Chondrocyte (in vitro differentiated cells): ENCODE data around the gene TMEM212. TPM values are rescaled to one million over a fixed set of nuclear protein-coding genes. Genes with fewer than 3 reads are reported as not detected.

Experiments used
- DNase-seq: peaks from one replicate; pipeline ENCODE4 v3.0.0; 2021; ENCODE audit warnings: mixed read lengths, low spot score
- H3K27ac Mint-ChIP-seq: one replicate; pipeline ENCODE4 v1.8.0; 2021; ENCODE audit warnings: mild to moderate bottlenecking, moderate library complexity, mixed read lengths; ENCODE audit not compliant: unreplicated experiment
- H3K27me3 Mint-ChIP-seq: 2 replicates; pipeline ENCODE4 v1.8.0; 2021; ENCODE audit warnings: low read depth, mixed read lengths
- H3K36me3 Mint-ChIP-seq: 2 replicates; pipeline ENCODE4 v1.8.0; 2021; ENCODE audit warnings: low read depth, mixed read lengths
- H3K4me1 Mint-ChIP-seq: 2 replicates; pipeline ENCODE4 v1.8.0; 2021; ENCODE audit warnings: low read depth, mild to moderate bottlenecking, mixed read lengths
- H3K4me3 Mint-ChIP-seq: one replicate; pipeline ENCODE4 v1.8.0; 2021; ENCODE audit warnings: mild to moderate bottlenecking, moderate library complexity, mixed read lengths; ENCODE audit not compliant: unreplicated experiment
- H3K9me3 Mint-ChIP-seq: 2 replicates; pipeline ENCODE4 v1.8.0; 2021; ENCODE audit warnings: low read depth, mixed read lengths
- total RNA-seq: library from RNA; stranded (reverse); gene quantifications from 3 replicates; pipeline ENCODE4 v1.2.1, GENCODE V29; 2021
- TF ChIP-seq, protein P1 (sequence below): fragments of 200-600 bp; sonication (generic); IDR thresholded peaks from 2 replicates; pipeline ENCODE4 v1.5.0; 2021; ENCODE audit warnings: antibody characterized with exemption, mild to moderate bottlenecking, moderate library complexity

Gene TMEM212
- total RNA-seq, 1 donor from 2014 or later: not detected

DNA sequence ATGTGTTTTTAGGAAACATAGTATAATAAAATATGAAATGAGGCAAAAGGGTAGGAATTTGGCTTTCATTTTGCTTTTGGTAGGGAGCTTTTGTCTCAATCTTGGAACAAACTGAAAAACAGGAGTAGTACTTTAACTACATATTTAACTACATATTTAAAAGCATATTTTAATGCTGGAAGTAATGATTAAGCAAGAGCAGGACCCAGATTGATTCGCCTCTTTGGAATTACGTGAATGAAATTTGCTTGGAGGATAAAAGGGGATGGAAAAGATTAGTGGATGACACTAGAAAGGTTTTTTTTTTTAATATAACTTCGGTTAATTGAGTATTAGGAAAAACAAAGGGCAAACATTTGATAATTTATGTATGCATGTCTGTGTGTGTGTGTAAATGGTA is 11.2 kb upstream of the TMEM212 start:
- Mint-ChIP-seq H3K27ac (no peak overlapping the region), H3K36me3 (no peaks in the 10 kb centered on the region), H3K4me3 (no peak overlapping the region), H3K27me3 (no peaks in the 10 kb centered on the region), H3K4me1 (peaks cover 48% of the 10 kb centered on the region), H3K9me3 (no peaks in the 10 kb centered on the region)
- DNase-seq: no peak
- TF ChIP-seq, protein P1, sequence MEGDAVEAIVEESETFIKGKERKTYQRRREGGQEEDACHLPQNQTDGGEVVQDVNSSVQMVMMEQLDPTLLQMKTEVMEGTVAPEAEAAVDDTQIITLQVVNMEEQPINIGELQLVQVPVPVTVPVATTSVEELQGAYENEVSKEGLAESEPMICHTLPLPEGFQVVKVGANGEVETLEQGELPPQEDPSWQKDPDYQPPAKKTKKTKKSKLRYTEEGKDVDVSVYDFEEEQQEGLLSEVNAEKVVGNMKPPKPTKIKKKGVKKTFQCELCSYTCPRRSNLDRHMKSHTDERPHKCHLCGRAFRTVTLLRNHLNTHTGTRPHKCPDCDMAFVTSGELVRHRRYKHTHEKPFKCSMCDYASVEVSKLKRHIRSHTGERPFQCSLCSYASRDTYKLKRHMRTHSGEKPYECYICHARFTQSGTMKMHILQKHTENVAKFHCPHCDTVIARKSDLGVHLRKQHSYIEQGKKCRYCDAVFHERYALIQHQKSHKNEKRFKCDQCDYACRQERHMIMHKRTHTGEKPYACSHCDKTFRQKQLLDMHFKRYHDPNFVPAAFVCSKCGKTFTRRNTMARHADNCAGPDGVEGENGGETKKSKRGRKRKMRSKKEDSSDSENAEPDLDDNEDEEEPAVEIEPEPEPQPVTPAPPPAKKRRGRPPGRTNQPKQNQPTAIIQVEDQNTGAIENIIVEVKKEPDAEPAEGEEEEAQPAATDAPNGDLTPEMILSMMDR: no peak

DNA sequence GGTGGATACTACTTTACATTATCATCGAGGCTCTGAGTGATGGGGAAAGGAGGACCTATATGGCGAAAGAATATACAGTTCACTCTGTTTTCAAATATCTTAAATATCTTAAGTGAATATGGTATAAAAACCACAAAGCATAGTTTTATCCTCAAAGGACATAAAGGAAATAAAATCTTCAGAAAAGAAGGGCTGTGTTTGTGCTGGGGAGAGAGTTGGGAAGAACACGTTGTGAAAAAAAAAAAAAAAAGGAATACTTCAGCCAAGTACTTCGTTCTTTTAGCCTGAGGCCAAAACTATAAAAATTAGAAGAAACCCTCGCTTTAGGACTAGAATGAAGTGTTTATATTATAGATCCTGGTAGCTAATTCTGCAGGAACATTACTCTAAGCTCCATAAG is 10.2 kb upstream of the TMEM212 start:
- Mint-ChIP-seq H3K4me1 (peaks cover 55% of the 10 kb centered on the region), H3K27ac (peak overlapping the region; percentile 89)
- TF ChIP-seq, protein P1: no peak

DNA sequence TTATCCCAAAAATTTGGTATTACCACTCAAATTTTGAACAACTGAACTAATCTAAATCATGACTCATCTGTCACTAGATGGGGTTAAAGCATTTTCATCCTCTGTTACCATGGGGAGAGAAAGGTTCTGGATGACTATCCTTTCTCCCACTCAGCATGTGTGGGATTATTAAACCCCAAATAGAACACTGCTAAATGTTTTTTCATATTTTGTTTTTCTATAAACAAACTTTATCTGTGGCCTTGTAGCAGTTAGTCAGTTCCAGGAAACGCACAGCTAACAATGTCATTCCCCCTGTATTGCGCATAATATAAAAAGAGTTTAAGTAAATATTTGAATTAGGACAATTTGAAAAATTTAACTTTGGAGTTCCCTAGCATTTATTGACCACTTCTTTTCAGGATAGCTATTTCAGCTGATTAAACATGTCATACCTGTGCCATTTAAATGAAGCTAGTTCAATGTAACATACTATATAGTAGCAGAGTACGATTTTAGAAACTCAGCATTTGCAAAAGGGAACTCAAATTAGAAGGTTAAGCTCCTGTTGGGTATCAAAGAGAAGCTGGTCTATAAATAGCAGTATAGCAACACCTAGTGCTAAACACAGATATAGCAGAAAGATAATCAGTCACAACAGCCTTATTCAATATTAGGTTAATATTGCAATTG is 9.2 kb upstream of the TMEM212 start:
- Mint-ChIP-seq H3K9me3 (no peaks in the 10 kb centered on the region), H3K4me3 (no peak overlapping the region), H3K27ac (peak overlapping the region; percentile 13), H3K4me1 (peaks cover 62% of the 10 kb centered on the region), H3K36me3 (no peaks in the 10 kb centered on the region), H3K27me3 (no peaks in the 10 kb centered on the region)
- TF ChIP-seq, protein P1: peak; percentile 79
- no peak for DNase-seq

More for the DNA sequence above, 10.2 kb upstream of the TMEM212 start:
- no peaks in the 10 kb centered on the region for H3K27me3 Mint-ChIP-seq
- peak overlapping the region; percentile 22 for H3K4me3 Mint-ChIP-seq
- no peaks in the 10 kb centered on the region for H3K36me3 Mint-ChIP-seq
- no peaks in the 10 kb centered on the region for H3K9me3 Mint-ChIP-seq
- no peak for DNase-seq

DNA sequence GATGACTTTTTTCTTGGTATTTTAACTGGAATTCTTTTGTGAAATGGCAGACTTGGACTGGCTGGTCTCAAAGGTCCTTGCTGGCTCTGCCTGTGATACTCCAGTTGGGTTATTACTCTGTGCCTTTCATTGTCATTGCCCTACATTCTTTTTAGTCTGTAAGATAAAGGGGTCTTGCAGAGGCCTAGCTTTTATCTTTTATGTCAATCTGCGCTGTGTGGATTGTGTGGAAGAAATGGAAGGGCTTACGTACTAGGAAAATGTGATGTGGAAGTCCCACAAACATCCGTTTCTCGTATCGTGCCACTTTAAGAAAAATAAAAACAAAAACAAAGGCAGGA is 8.7 kb upstream of the TMEM212 start:
- H3K9me3 Mint-ChIP-seq: no peaks in the 10 kb centered on the region
- H3K4me1 Mint-ChIP-seq: peaks cover 62% of the 10 kb centered on the region
- H3K27ac Mint-ChIP-seq: no peak overlapping the region
- H3K27me3 Mint-ChIP-seq: no peaks in the 10 kb centered on the region
- no peak for DNase-seq
- H3K4me3 Mint-ChIP-seq: no peak overlapping the region
- H3K36me3 Mint-ChIP-seq: no peaks in the 10 kb centered on the region
- TF ChIP-seq, protein P1: peak; percentile 4

DNA sequence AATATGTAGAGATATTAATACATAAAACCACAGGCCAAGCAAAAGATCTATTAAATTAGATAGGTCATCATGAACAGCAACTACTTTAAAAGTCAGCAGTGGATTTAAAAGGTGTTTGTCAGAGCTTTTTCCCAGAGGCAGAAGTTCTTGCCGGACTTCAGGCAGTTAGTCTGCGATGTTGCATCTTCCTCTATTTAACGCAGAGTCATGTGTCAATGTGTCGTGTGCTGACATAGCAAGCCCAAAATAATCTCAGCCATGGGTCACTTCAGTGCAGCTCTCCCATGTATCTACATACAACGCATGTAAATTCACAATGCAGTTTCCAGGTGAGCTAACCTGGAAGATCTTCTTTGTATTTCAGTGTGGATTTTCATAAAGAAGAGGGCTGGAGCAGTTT is 8.0 kb upstream of the TMEM212 start:
- H3K27ac Mint-ChIP-seq: no peak overlapping the region
- H3K27me3 Mint-ChIP-seq: no peaks in the 10 kb centered on the region
- no peaks in the 10 kb centered on the region for H3K36me3 Mint-ChIP-seq
- peaks cover 58% of the 10 kb centered on the region for H3K4me1 Mint-ChIP-seq
- DNase-seq: no peak
- H3K4me3 Mint-ChIP-seq: no peak overlapping the region
- TF ChIP-seq, protein P1: no peak
- no peaks in the 10 kb centered on the region for H3K9me3 Mint-ChIP-seq
